Esophagus squamous epithelium (tissue), 5 donors: ENCODE data around the gene LDLRAD3. TPM values are rescaled to one million over a fixed set of nuclear protein-coding genes. Genes with fewer than 3 reads are reported as not detected.

Experiments used
- DNase-seq: peaks from one replicate; lab custom pipeline; 2025; lab: John Stamatoyannopoulos, UW
- H3K27ac ChIP-seq, 4 donors: fragments of 200-600 bp; sonication (generic); one replicate each; pipeline ENCODE4 v1.5.1; 2016 to 2019; ENCODE audit warnings: mild to moderate bottlenecking in 1 of 4
- H3K27me3 ChIP-seq, 4 donors: fragments of 200-600 bp; sonication (generic); 1 replicate in 3 of 4; 2 replicates in 1 of 4; pipeline versions ENCODE4 v1.5.1 to v1.6.0; 2017 to 2021; ENCODE audit warnings: antibody characterized with exemption in 1 of 4
- H3K36me3 ChIP-seq, 3 donors: fragments of 200-600 bp; sonication (generic); one replicate each; pipeline ENCODE4 v1.5.1; 2016 to 2019
- H3K4me1 ChIP-seq, 3 donors: fragments of 200-600 bp; sonication (generic); one replicate each; pipeline ENCODE4 v1.5.1; 2017 to 2019
- H3K4me3 ChIP-seq, 4 donors: fragments of 200-600 bp; sonication (generic); 1 replicate in 3 of 4; 2 replicates in 1 of 4; pipeline ENCODE4 v1.5.1; 2016 to 2019; ENCODE audit warnings: mild to moderate bottlenecking in 2 of 4, moderate library complexity in 1 of 4
- H3K9me3 ChIP-seq, 3 donors: fragments of 200-600 bp; sonication (generic); one replicate each; pipeline ENCODE4 v1.5.1; 2016 to 2019
- POLR2A ChIP-seq, 4 donors: fragments of 450-650 bp; IDR thresholded peaks; one replicate each; pipeline ENCODE4 v1.6.1; 2017; ENCODE audit warnings: antibody characterized with exemption in 4 of 4, mild to moderate bottlenecking in 4 of 4, moderate library complexity in 3 of 4
- WGBS, 2 donors: methylation state at CpG; one replicate each; pipeline ENCODE4 v1.1.5; 2018; 5-methylcytosine and 5-hydroxymethylcytosine counted together
- intact Hi-C: fragments of 100-400 bp; cut with DNase I; formaldehyde crosslinking; loops from one replicate; pipeline ENCODE4 v1.15.0; 2022
- total RNA-seq, 4 donors: library from RNA; depleted of rRNA; stranded (reverse); fragments of >200 nt; gene quantifications; one replicate each; pipeline ENCODE4 v1.1.0, GENCODE V29; 2016
- TF ChIP-seq, protein P1 (sequence below), 6 experiments: fragments of 450-650 bp in 4 of 6; fragments of 200-600 bp in 2 of 6; sonication (generic) in 2 of 6; IDR thresholded peaks; one replicate each; pipeline ENCODE4 v1.5.1; 2016 to 2019; ENCODE audit warnings: antibody characterized with exemption in 6 of 6, mild to moderate bottlenecking in 4 of 6, moderate library complexity in 4 of 6
- donor health status: DM: yes; HTN: yes; CAD: no.

LDLRAD3 gene
- total RNA-seq, 4 donors from 2014 or later: 5.0 to 16.8 (median 8.2) TPM

DNA sequence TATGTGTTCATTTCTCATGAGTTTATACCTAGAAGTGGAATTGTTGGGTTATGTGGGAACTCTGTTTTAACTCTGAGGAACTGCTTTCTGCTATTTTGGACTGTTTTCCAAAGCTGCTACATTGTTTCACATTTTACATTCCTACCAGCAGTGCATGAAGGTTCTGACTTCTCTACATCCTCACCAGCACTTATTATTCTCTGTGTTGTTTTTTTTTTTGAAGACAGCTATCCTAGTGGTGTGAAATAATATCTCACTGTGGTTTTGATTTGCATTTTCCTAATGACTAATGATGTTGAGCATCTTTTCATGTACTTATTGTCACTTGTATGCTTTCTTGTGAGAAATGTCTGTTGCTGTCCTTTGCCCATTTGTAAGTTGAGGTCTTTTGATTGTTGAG lies 175.4 kb downstream of the LDLRAD3 start:
- Histone ChIP-seq H3K9me3 (peaks cover 0 to 7% (median 0%) of the 10 kb centered on the region in 3 donors), H3K4me1 (peaks cover 0 to 12% (median 0%) of the 10 kb centered on the region in 3 donors), H3K27ac (no peak overlapping the region), H3K36me3 (peaks cover 0 to 14% (median 0%) of the 10 kb centered on the region in 3 donors), H3K27me3 (no peaks in the 10 kb centered on the region), H3K4me3 (no peak overlapping the region)
- DNase-seq: no peak
- intact Hi-C loops: no loop called here
- TF ChIP-seq, protein P1, sequence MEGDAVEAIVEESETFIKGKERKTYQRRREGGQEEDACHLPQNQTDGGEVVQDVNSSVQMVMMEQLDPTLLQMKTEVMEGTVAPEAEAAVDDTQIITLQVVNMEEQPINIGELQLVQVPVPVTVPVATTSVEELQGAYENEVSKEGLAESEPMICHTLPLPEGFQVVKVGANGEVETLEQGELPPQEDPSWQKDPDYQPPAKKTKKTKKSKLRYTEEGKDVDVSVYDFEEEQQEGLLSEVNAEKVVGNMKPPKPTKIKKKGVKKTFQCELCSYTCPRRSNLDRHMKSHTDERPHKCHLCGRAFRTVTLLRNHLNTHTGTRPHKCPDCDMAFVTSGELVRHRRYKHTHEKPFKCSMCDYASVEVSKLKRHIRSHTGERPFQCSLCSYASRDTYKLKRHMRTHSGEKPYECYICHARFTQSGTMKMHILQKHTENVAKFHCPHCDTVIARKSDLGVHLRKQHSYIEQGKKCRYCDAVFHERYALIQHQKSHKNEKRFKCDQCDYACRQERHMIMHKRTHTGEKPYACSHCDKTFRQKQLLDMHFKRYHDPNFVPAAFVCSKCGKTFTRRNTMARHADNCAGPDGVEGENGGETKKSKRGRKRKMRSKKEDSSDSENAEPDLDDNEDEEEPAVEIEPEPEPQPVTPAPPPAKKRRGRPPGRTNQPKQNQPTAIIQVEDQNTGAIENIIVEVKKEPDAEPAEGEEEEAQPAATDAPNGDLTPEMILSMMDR (IDR thresholded peaks at IDR 0.05): no peak
- no peak for TF ChIP-seq POLR2A (IDR thresholded peaks at IDR 0.05)

DNA sequence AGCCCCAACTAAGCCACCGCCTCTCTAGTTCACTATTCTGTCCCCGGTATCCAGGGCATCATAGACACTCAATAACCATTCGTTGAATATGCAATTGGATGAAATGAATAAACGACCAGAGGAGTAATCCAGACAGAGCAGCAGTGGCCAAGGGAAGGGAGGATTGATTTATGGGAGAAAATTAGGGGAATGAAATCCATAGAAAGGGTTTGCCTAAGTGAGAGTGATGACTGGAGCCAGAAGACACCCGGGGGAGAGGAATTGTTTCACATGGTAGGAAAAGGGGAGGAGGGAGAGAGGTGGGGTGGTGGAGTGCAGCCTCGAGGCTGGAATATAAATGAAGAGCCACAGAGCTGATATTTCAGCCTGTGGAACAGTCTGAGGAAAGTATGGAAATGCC lies 177.2 kb downstream of the LDLRAD3 start:
- no peak for DNase-seq
- 74 to 81% methylated on average over 5 to 6 of the region's 6 CpGs for WGBS, 2 donors
- TF ChIP-seq, protein P1 (IDR thresholded peaks at IDR 0.05): no peak
- TF ChIP-seq POLR2A (IDR thresholded peaks at IDR 0.05): no peak
- intact Hi-C loops: no loop called here
- no peak overlapping the region for H3K27ac ChIP-seq
- H3K36me3 ChIP-seq: no peaks in the 10 kb centered on the region
- H3K4me1 ChIP-seq: peaks cover 0 to 12% (median 0%) of the 10 kb centered on the region in 3 donors
- no peaks in the 10 kb centered on the region for H3K27me3 ChIP-seq
- H3K9me3 ChIP-seq: no peaks in the 10 kb centered on the region
- no peak overlapping the region for H3K4me3 ChIP-seq

DNA sequence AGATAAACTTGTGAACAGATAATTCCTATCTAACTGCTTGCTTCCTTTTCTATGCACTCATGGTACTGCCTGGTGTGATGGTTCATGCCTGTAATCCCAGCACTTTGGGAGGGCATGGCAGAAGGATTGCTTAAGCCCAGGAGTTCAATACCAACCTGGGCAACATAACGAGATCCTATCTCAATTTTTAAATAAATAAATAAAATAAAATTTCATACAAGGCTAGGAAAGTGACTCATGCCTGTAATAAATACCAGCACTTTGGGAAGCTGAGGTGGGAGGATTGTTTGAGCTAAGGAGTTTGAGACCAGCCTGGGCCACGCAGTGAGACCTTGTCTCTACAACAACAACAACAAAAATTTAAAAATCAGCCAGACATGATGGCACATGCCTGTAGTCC lies 178.8 kb downstream of the LDLRAD3 start:
- Histone ChIP-seq H3K27me3 (no peaks in the 10 kb centered on the region), H3K27ac (no peak overlapping the region), H3K4me1 (peaks cover 0 to 12% (median 0%) of the 10 kb centered on the region in 3 donors), H3K9me3 (no peaks in the 10 kb centered on the region), H3K4me3 (no peak overlapping the region), H3K36me3 (no peaks in the 10 kb centered on the region)
- intact Hi-C loops: no loop called here
- no peak for TF ChIP-seq POLR2A (IDR thresholded peaks at IDR 0.05)
- TF ChIP-seq, protein P1 (IDR thresholded peaks at IDR 0.05): no peak
- WGBS, 2 donors: 57 to 83% methylated on average over 2 of the region's 2 CpGs
- no peak for DNase-seq

DNA sequence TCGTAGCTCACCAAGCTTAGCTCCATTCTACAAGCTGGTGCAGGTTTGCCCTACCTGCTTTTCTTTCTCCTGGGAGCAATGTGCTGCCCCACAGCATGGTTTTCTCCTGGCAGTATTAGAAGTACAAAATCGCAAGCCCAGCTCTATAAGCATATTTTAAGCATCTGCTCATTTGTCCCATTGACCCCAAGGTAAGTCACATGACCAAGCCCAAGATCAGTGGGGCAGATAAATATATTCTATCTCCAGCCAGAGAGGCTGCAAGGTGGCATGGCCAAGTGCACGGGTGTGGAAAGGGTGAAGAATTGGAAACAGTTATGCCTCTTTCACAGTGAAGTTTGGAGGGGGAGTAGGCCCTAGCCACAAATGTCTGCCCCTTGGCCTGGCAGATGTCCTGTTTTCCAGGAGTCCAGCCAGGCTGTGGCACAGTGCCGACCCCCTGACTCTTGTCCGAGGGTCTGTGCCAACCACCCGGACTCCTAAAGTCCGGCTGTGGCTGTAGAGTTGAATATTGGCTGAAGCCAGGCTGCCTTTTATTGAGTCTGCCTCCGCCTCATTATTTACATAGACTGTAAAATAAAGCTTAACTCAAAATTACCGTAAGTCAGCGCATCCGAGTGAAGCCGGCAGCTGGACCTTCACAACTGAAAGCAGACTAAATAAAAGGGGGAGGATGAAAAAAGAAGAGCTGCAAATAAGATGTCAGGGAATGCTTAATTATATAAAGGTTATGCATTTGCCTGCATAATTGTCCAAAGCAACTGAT lies 179.7 kb downstream of the LDLRAD3 start:
- Histone ChIP-seq H3K4me1 (peaks cover 0 to 12% (median 0%) of the 10 kb centered on the region in 3 donors), H3K36me3 (no peaks in the 10 kb centered on the region), H3K27ac (no peak overlapping the region), H3K4me3 (no peak overlapping the region), H3K9me3 (no peaks in the 10 kb centered on the region), H3K27me3 (no peaks in the 10 kb centered on the region)
- WGBS, 2 donors: 47 to 74% methylated on average over 7 to 11 of the region's 12 CpGs
- TF ChIP-seq POLR2A (IDR thresholded peaks at IDR 0.05): no peak
- TF ChIP-seq, protein P1 (IDR thresholded peaks at IDR 0.05): no peak
- DNase-seq: no peak
- intact Hi-C loops: no loop called here

DNA sequence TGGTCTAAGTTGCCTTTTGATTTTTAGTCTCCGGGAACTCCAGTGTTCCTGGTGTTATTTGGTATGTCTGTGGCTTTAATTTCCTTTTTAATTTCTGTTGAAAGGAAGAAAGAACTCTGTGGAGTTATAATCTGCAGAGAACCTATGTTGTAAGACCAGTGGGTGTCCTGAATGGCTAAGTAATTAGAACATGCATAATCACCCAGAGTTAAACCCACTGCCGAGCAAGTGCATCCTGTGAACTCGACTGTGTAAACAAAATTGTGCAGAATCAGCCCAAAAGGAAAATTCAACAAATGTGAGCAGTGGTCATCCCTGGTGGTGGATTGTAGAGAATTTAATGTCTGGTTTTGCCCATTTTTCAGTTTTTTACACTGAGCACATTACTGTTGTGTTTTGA lies 182.8 kb downstream of the LDLRAD3 start:
- Histone ChIP-seq H3K36me3 (no peaks in the 10 kb centered on the region), H3K9me3 (no peaks in the 10 kb centered on the region), H3K4me1 (peaks cover 0 to 12% (median 0%) of the 10 kb centered on the region in 3 donors), H3K4me3 (no peak overlapping the region), H3K27me3 (no peaks in the 10 kb centered on the region), H3K27ac (no peak overlapping the region)
- intact Hi-C loops: no loop called here
- WGBS, 2 donors: 50 to 71% methylated on average over 2 to 3 of the region's 3 CpGs
- no peak for DNase-seq
- no peak for TF ChIP-seq POLR2A (IDR thresholded peaks at IDR 0.05)
- TF ChIP-seq, protein P1 (IDR thresholded peaks at IDR 0.05): no peak
